NK-92 (cell line): ENCODE measurements around the gene ANKFN1.

Experiments used
- DNase-seq: peaks from one replicate; lab custom pipeline; 2025; ENCODE audit not compliant: unreplicated experiment; lab: John Stamatoyannopoulos, UW

Gene ANKFN1

DNA sequence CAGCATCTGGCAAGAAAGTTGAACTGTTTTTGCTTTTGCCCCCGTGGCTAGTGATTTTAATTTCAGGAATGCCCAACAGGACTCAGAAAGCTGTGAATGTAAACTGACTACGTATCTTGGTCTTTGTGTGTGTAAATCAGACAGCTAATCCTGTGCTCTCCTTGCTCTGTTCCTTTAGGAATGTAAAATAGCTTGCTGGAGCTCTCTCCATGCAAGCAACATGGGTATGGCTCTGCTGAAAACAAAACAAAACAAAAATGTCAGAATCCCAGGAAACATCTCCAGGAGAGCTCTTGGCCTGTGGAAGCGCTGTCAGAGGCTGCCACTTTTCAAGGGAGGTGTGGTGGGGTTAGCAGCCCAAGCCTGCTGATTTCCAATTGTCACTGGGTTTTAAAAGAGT, 278.5 kb downstream of the ANKFN1 start:
- no peak for DNase-seq

DNA sequence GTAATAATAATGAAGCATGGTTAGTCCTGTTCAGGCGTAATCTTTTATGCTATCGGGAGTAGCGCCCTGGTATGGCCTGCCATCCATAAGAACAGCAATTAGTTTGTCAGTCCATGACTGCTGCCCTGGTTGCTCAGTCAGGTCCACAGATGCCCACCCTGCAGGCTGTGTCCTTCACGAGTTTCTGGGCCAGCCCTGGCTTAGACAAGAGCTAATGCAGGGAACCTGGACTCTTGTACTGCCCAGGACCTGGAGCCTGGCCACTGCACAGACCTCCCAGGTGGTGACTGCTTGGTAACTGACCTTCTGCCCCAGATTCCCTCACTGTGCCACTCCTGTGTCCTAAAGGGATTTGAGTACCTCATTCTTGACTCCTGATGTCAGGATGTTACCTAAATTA, 279.2 kb downstream of the ANKFN1 start:
- no peak for DNase-seq

DNA sequence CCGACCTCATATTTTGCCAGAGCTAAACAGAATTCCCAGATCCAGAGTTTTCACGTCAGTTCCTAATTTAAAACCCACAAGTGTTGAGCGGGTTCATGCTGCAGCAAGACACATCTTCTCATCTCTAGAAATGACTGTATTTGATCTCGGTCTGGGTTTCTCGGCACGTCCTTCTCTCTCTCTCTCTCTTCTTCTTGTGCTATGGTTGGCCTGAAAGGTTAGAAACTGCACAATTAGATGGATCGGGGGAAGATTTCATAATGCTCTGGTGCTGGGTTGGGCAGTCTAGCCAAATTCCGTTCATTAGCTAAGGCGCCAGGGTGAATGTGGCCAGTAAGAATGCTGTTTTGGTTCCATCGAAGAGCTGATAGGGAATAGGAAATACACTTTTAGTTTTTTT, 281.3 kb downstream of the ANKFN1 start:
- no peak for DNase-seq

DNA sequence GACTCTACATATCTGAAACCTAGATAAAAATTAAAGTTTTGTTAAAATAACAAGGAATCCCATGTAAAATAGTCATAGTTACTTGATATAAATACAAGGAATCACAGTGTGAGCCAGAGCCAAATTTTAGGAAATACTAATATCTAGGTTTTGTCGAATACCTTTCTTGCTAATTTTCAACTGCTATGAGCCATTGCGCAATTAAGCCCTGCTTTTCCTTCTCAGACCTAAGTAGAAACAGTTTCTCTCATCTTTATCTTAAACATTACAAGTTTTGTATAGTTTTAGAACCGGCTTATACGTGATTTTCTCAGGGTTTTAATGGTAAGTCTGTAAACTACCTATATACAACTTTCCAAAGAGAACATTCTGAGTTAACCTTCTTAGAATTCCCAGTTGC, 282.9 kb downstream of the ANKFN1 start:
- DNase-seq, result no peak

DNA sequence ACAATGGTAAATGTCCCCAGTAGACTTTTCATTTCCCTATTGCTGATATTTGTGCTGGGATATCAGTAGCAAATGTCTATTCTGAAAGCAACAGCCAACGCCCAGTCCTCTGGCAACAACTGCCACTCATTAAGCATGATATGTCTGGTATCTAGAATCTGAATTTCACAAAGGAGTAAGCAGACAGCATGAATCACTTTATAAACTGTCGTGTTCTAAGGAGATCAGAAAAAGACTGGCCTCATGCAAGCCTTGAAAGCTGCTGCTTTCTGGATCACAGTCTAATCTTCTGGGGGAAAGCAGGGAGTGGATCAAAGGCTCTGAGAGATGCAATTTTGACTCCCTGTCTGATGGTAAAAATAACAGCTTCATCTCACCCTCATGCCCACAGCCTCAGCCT, 287.1 kb downstream of the ANKFN1 start:
- DNase-seq, result no peak

DNA sequence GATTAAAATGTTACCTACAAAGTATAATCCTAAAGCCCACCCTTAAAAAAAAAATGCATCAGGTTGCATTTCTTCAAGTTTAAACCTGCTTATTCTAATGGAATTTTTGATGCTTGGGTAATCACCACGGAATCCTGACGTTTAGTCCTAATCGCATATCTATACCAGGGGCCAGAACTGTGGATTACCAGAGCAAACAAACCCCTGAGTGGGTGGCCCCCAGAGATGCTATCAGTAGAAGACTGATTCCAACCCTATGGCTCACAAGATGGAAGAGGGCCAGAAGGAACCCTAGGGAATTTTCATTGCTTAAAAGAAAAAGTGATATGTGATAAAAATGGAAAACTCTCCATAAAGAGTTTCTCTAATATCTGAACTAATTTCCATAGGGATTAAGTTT, 288.0 kb downstream of the ANKFN1 start:
- no peak for DNase-seq

DNA sequence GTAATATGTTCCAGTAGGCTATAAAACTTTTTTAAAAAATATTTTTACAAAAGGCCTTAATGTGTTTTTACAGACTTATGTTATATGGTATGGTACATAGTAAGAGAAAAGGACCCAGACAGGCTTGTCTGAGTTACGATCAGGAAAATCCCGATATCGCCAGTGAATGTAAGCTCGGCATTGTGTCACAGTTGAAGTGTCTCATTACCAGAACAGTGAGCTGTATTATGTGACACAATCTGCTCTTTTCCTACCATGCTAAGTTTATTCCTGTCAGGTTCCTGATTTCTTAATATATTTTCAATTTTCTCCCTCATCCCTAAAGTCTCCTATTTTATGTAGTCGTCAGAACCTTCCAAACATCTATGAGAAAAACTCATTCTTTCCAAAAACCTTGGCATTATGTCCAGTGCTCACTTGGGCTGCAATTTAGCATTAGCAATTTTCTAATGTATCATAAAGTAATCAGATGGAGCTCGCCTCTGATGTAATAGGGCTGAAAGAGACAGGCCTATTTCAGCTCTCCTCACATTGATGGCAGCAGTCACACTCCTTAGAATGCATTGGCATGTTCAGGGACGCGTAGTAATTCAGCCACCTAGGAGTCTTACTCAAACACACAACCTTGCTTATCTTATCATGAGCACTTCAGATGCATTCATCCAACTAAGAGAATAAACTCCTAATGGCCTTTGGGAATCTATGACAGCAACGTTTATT, 292.6 kb downstream of the ANKFN1 start:
- DNase-seq, result no peak

DNA sequence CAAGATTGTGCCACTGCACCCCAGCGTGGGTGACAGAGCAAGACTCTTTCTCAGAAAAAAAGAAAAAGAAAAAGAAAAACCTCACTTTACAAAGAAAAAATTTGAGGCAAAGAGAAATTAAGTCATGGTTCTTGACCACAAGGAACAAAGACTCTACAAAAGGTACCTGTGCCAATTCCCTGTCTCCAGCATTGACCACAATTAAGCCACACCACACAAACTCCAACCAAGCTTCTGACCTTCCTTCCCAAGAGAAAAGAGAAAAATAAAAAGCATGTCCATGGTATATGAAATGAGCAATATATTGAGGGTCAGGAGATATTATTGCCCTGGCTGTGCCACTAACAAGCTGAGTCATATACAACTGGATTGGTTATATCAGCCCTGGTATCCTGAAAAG, 293.9 kb downstream of the ANKFN1 start:
- no peak for DNase-seq

DNA sequence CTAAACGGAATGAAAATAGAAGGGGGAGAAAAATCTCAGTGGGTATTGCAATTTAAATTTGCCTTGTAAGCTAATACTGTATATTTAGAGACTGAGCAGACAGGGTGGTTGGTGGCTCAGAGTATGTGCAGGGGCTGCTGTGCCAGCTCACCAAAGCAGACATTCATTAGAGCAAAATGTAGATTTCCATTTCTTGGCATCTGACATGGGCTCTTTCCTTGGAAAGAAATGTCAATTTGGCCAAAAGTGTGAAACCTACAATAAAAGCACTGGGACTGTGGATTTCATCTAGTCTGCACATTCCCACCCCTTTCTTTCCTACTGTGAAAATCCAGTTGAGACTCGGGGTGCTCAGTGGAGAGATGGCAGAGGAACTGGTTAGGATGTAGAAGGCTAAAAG, 295.1 kb downstream of the ANKFN1 start:
- DNase-seq, result no peak

DNA sequence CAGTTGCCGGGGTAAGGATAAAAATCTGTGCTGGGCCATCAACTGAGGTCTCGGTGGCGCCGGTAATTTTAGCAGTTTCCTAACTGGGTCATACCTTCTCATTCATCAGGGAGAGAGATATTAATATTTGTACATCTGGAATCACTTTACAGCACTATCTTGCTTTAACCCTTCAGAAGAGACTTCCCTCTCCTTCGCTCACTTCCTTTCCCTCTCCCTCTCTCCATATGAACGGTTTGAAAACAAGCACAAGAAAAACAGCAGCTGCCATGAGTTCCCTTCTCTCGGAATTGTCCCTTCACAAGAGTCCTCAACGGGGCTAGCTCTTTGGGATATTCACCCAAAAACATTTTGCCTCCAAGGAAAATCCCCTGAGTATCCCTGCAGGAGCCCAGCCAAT, 295.9 kb downstream of the ANKFN1 start:
- DNase-seq, result no peak

DNA sequence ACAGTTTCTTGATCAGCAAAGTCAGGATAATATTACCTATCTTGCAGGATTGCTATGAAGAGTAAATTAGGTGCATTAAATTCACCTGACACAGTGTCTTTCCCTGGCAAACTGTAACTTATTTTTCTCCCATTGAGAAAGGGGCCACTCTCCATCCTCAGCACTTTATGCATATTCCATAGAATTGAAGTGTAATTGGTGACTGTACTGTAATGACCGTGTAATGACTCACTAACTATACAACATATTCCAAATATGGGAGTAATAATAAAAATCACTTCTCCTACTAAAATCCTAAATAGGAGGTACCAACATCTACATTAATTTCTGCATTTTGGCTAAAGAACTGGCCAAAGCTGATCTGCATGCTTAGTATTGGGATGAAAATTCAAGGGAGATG, 298.4 kb downstream of the ANKFN1 start:
- no peak for DNase-seq

DNA sequence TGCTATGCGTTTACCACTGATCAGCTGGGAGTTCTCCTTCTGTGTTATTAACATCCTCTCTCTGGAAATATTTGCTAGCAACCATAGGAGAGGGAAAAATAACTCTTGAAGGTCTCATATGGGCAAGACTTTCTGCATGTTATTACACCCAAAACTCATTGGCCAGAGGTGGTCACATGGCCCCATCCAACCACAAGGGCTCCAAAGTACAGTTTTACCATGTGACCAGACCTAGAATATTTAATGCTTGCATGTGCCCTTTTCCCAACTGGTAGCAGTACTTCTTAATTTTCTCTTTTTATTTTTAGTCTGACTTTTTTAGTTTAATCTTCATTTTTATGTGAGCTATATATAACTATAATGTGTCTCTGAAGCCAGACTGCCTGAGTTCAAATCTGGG, 299.2 kb downstream of the ANKFN1 start:
- no peak for DNase-seq

DNA sequence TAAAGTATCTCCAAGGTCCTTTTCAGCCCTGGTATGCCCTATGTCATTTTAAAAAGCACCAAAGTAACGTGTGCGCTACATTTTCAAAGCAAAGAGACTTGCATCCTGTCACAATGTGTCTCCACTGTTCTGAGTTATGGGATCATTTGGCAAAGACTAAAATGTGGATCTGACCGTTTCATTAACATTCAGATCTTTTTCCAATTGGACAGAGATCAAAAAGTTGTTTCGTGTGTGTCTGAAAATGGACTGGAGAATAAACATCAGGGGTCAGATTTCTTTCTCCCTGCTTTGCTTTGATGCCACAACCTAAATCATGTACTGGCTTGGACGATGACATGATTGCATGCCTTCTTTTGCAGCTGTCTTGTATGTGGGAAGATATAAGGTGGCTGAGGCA, 304.2 kb downstream of the ANKFN1 start:
- DNase-seq, result no peak

DNA sequence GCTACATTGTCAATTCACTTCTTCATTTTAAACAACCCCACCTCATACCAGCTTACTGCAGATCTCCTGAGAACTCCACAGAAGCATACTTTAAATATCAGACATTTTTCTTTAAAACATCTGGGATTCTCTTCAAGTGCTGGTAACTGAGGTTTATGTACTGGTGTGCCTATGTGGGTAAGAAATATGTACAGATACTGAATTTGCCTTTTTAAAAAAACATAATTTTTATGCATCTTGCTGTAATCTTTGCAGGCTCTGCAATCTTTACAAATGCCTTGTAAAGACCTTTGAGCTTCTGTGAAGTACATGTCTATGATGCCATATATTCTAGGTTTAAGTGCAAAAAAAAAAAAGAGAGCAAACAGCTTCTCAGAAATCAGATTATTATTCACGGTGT, 312.6 kb downstream of the ANKFN1 start:
- no peak for DNase-seq

DNA sequence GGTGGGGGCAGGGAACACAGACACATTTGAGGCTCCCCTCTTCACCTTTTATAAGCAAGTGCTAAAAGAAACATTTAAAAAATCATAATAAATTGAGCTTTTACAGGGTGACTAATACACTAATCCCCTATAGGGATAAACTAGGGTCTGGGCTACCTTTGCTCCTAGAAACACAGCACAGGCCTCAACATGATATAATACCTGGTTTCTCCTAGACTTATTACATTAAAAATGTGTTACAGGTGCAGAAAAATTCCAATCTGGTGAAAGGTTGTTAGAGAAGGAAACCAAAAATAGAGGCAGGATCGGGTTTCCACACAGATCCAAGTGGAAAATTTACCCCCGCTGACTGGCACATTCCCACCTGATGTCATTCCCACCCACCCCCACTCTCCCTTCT, 315.6 kb downstream of the ANKFN1 start:
- DNase-seq, result no peak

DNA sequence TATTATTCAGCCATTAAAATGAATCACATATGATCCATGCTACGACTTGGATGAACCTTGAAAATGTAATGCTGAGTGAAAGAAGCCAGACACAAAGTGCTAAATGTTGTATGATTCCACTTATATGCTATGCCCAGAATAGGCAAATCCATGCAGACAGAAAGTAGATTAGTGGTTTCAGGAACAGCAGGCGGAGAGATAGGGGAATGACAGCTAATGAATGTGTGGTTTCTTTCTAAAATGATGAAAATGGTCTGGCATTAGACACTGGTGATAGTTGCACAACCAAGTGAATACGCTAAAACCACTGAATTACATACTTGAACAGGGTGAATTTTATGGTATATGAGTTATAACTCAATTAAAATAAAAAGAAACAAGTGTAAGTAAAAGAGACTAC, 318.4 kb downstream of the ANKFN1 start:
- DNase-seq, result no peak

DNA sequence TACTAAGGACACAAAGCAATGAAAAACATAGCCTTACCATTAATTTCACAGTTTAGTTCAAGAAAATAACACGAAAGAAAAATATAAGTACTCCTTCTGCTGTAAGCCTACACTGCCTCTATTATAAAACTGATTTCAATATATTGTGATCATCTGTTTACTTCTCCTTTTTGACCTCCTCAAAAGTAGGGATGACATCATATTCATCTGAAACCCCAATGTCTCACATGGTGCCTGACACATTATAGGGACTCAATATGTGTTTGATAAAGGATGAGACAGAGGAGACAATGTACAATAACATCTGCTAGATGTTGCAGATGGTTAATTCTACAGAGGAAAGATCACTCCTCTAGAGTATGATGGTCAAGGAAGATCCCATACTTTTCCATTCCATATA, 321.8 kb downstream of the ANKFN1 start:
- DNase-seq, result no peak

DNA sequence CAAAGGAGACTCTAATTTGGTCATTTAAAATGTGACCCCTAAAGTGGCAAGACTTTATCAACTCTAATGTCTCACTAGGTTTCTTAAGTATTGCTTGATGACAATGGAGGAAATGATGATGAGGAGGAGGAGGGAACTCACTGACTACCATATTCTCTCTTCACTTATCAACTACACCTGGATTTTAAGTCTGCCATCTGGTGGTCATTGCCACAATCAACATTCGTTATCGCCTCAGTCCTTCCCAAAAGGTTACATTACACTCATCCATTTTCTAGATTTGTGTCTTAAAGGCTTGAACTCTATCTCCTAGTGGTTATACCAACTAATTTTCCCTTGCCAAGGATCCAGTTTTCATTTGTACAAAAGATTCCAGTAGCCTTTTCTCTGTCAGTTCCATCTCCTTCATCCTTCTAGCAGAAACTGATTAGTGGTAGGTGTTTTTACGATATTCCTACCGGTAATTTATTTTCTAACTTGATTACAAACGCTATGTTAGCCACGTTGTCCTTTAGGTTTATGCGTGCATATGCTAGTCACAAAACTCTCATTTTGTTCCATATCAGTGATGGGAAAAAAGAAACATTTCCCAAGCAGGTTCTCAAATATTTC, 325.7 kb downstream of the ANKFN1 start:
- no peak for DNase-seq

DNA sequence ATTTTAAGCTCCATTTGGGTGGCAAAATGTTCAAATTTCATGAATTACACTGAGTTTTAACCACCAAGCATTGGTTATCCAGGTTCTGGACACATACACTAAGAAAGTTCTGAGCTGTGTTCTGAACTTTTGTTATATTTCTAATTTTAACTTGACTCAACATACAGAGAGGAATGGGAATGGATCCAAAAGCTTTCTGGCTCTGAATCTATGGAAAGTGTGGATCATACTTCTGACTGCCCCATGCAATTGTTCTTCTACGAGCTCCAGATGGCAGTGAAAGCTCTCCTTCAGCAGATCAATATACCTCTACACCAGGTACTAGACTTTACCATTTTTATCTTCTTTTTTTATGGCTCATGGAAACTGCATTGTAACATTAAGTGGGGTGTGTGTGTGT, 327.2 kb downstream of the ANKFN1 start:
- DNase-seq, result no peak

DNA sequence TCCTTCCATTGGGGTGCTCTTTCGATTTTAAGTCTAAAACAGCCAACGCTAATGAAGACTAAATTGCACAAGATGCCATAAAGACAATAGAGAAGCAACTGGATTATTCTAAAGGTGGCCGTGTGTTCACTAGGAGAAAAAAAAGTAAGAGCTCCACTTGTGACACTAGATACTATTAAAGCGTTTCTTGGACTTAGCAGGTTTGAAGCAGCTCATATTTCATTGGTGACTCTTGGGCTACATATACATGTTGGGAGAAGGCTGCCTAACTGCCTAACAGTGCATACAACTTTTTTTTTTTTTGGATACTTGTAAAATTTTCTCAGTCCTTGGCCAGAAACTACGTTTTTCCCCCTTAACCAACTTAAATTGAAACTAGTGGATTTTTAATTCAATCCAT, 328.4 kb downstream of the ANKFN1 start:
- no peak for DNase-seq

DNA sequence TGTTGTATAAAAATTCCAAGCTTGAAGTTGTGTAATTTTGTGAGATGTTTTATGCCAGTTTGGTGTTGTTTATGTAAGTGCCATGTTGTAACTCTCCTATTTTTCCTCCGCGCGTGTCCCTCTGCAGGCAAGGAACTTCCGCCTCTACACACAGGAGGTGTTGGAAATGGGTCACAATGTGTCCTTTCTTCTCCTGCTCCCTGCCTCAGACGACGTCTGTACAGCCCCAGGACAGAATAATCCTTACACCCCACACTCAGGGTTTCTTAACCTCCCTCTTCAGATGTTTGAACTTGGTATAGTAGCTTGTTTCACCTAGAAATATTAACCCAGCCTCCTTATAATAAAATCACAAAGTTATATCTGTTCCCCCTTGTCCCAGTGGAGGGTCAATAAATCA, 329.0 kb downstream of the ANKFN1 start:
- DNase-seq, result no peak

DNA sequence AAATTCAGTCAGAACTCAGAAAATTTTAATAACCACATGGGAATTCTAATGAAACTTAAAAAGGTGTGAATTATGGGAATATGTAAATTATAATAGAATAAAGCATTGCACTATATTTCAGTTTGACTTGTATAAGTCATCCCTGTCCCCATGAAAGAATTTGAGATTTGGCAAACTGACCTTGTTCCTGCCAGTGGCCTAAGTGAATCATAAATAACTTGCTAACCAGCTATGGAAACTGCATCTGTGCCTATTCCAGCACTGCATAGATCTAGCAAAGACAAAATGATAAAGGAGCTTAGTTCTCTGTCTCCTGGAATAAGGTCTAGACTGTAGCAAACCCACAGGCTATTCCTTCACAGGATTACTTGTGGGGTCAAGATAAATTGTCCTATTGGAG, 333.5 kb downstream of the ANKFN1 start:
- no peak for DNase-seq

DNA sequence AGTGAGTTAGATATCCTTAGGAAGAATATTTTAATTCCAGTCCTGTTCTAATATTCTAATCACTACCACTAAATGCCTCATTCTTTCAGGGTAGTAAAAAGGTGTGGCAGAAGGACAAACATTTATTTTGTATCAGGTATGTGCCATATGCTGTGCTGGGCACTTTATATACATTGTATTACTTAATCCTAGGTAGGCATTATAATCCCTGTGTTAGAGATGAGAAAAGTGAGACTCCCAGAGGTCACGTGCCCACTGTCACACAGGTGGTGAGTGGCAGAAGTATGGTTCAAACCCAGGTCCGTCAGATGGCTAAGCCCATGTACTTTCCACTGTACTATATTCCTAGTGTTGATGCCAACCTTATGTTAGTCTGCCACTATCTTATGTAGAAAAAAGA, 335.5 kb downstream of the ANKFN1 start:
- DNase-seq, result no peak
